IPS-15b (cell line): ENCODE measurements around the gene RIMS4.

Source experiments
- H3K27me3 ChIP-seq: one replicate; pipeline ENCODE4 v1.6.1; 2013; ENCODE audit warnings: low read length; ENCODE audit not compliant: control insufficient read depth, insufficient read depth
- H3K36me3 ChIP-seq: one replicate; pipeline ENCODE4 v1.6.1; 2013; ENCODE audit warnings: low read length; ENCODE audit not compliant: control insufficient read depth, insufficient read depth
- H3K4me1 ChIP-seq: one replicate; pipeline ENCODE4 v1.6.1; 2013; ENCODE audit warnings: mild to moderate bottlenecking, low read length; ENCODE audit not compliant: control insufficient read depth, insufficient read depth
- H3K4me3 ChIP-seq: one replicate; pipeline ENCODE4 v1.5.1; 2013; ENCODE audit warnings: low read depth, low read length
- H3K9ac ChIP-seq: one replicate; pipeline ENCODE4 v1.6.1; 2013; ENCODE audit warnings: low read depth, mild to moderate bottlenecking, low read length
- H3K9me3 ChIP-seq: one replicate; pipeline ENCODE4 v1.6.1; 2013; ENCODE audit warnings: mild to moderate bottlenecking, low read length; ENCODE audit not compliant: control insufficient read depth, insufficient read depth

RIMS4 gene

GRCh38 chr20:44805979-44806620, 4.2 kb downstream of the RIMS4 start:
- peaks cover 26% of the 10 kb centered on the region for H3K27me3 ChIP-seq
- no peaks in the 10 kb centered on the region for H3K36me3 ChIP-seq
- H3K9me3 ChIP-seq: no peaks in the 10 kb centered on the region

GRCh38 chr20:44805335-44805978, 4.9 kb downstream of the RIMS4 start:
- H3K36me3 ChIP-seq: no peaks in the 10 kb centered on the region
- H3K4me1 ChIP-seq: peaks cover 11% of the 10 kb centered on the region
- H3K9me3 ChIP-seq: no peaks in the 10 kb centered on the region
- peak overlapping the region; percentile 11 for H3K4me3 ChIP-seq
- H3K9ac ChIP-seq: no peak overlapping the region
- H3K27me3 ChIP-seq: peaks cover 21% of the 10 kb centered on the region

More at GRCh38 chr20:44805979-44806620, 4.2 kb downstream of the RIMS4 start:
- H3K4me1 ChIP-seq: peaks cover 11% of the 10 kb centered on the region
- H3K4me3 ChIP-seq: peak overlapping the region; percentile 11
- no peak overlapping the region for H3K9ac ChIP-seq

GRCh38 chr20:44803383-44803941, 6.9 kb downstream of the RIMS4 start:
- Histone ChIP-seq H3K36me3 (no peaks in the 10 kb centered on the region), H3K4me3 (no peak overlapping the region)

GRCh38 chr20:44802702-44803101, 7.6 kb downstream of the RIMS4 start:
- Histone ChIP-seq H3K4me1 (peaks cover 6% of the 10 kb centered on the region), H3K9me3 (no peaks in the 10 kb centered on the region), H3K4me3 (no peak overlapping the region), H3K36me3 (no peaks in the 10 kb centered on the region), H3K27me3 (peaks cover 7% of the 10 kb centered on the region), H3K9ac (no peak overlapping the region)

More at GRCh38 chr20:44803383-44803941, 6.9 kb downstream of the RIMS4 start:
- peaks cover 13% of the 10 kb centered on the region for H3K27me3 ChIP-seq
- no peaks in the 10 kb centered on the region for H3K9me3 ChIP-seq
- H3K9ac ChIP-seq: no peak overlapping the region
- peaks cover 6% of the 10 kb centered on the region for H3K4me1 ChIP-seq

GRCh38 chr20:44800391-44801046, 9.8 kb downstream of the RIMS4 start:
- Histone ChIP-seq H3K4me3 (no peak overlapping the region), H3K9ac (no peak overlapping the region), H3K9me3 (no peaks in the 10 kb centered on the region), H3K4me1 (peaks cover 4% of the 10 kb centered on the region), H3K27me3 (no peaks in the 10 kb centered on the region), H3K36me3 (no peaks in the 10 kb centered on the region)

- no peak overlapping the region for H3K9ac ChIP-seq
- H3K36me3 ChIP-seq: no peaks in the 10 kb centered on the region
- no peaks in the 10 kb centered on the region for H3K9me3 ChIP-seq
- no peaks in the 10 kb centered on the region for H3K27me3 ChIP-seq
- no peak overlapping the region for H3K4me3 ChIP-seq
- peaks cover 4% of the 10 kb centered on the region for H3K4me1 ChIP-seq
Measured at GRCh38 chr20:44799691-44800090, 10.7 kb downstream of the RIMS4 start.

- H3K4me1 ChIP-seq: peaks cover 4% of the 10 kb centered on the region
- H3K4me3 ChIP-seq: no peak overlapping the region
- no peaks in the 10 kb centered on the region for H3K9me3 ChIP-seq
- H3K27me3 ChIP-seq: no peaks in the 10 kb centered on the region
- no peaks in the 10 kb centered on the region for H3K36me3 ChIP-seq
- H3K9ac ChIP-seq: no peak overlapping the region
Measured at GRCh38 chr20:44796758-44797457, 13.4 kb downstream of the RIMS4 start.

GRCh38 chr20:44796311-44796710, 14.0 kb downstream of the RIMS4 start:
- Histone ChIP-seq H3K36me3 (no peaks in the 10 kb centered on the region), H3K9me3 (no peaks in the 10 kb centered on the region), H3K4me3 (no peak overlapping the region), H3K27me3 (no peaks in the 10 kb centered on the region), H3K4me1 (peaks cover 4% of the 10 kb centered on the region), H3K9ac (no peak overlapping the region)

GRCh38 chr20:44795836-44796235, 14.5 kb downstream of the RIMS4 start:
- no peaks in the 10 kb centered on the region for H3K27me3 ChIP-seq
- no peaks in the 10 kb centered on the region for H3K9me3 ChIP-seq
- H3K9ac ChIP-seq: no peak overlapping the region
- no peaks in the 10 kb centered on the region for H3K36me3 ChIP-seq
- H3K4me1 ChIP-seq: peaks cover 4% of the 10 kb centered on the region
- no peak overlapping the region for H3K4me3 ChIP-seq

GRCh38 chr20:44792796-44793195, 17.6 kb downstream of the RIMS4 start:
- Histone ChIP-seq H3K27me3 (no peaks in the 10 kb centered on the region), H3K4me1 (peaks cover 4% of the 10 kb centered on the region), H3K9ac (no peak overlapping the region), H3K9me3 (no peaks in the 10 kb centered on the region), H3K36me3 (no peaks in the 10 kb centered on the region), H3K4me3 (no peak overlapping the region)

GRCh38 chr20:44790638-44791393, 19.5 kb downstream of the RIMS4 start:
- no peak overlapping the region for H3K9ac ChIP-seq
- H3K9me3 ChIP-seq: no peaks in the 10 kb centered on the region
- no peaks in the 10 kb centered on the region for H3K27me3 ChIP-seq
- peaks cover 5% of the 10 kb centered on the region for H3K4me1 ChIP-seq
- H3K4me3 ChIP-seq: no peak overlapping the region
- H3K36me3 ChIP-seq: no peaks in the 10 kb centered on the region
